Esophagus squamous epithelium (tissue), 4 donors: ENCODE data around the gene PSMA7.

ENCODE experiments used
- CTCF ChIP-seq, 6 experiments: fragments of 450-650 bp in 4 of 6; fragments of 200-600 bp in 2 of 6; sonication (generic) in 2 of 6; IDR thresholded peaks; one replicate each; pipeline ENCODE4 v1.5.1; 2016 to 2019; ENCODE audit warnings: antibody characterized with exemption in 6 of 6, mild to moderate bottlenecking in 4 of 6, moderate library complexity in 4 of 6
- POLR2A ChIP-seq, 4 donors: fragments of 450-650 bp; IDR thresholded peaks; one replicate each; pipeline ENCODE4 v1.6.1; 2017; ENCODE audit warnings: antibody characterized with exemption in 4 of 4, mild to moderate bottlenecking in 4 of 4, moderate library complexity in 3 of 4

DNA sequence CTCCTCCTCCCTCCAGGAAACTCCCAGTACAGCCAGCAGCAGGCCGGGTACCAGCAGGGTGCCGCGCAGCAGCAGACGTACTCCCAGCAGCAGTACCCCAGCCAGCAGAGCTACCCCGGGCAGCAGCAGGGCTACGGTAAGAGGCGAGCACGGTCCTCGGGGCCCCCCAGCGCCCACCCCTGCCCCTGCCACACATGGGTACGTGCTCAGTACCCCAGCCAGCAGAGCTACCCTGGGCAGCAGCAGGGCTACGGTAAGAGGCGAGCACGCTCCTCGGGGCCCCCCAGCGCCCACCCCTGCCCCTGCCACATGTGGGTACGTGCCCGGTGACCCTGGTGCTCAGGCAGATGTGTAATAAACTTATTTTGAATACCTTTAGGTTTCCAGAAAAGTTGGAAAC lies 29.5 kb upstream of the PSMA7 start:
- no peak for TF ChIP-seq CTCF (IDR thresholded peaks at IDR 0.05)
- TF ChIP-seq POLR2A (IDR thresholded peaks at IDR 0.05), result no peak
